B cell (primary cell): Measurements from ENCODE around the gene ST6GALNAC3. TPM values are rescaled to one million over a fixed set of nuclear protein-coding genes. Genes with fewer than 3 reads are reported as not detected.

Experiments
- ATAC-seq: fragments of 200-7000 bp; cut with Tn5 transposase; one replicate; pipeline ENCODE4 v1.10.0; 2021; ENCODE audit warnings: low read depth, mild to moderate bottlenecking, moderate number of reproducible peaks, moderate library complexity
- CTCF ChIA-PET: fragments of 350-600 bp; sonication (Branson Sonifier 250); formaldehyde crosslinking; loops from one replicate; lab custom pipeline; 2021; ENCODE audit warnings: antibody characterized with exemption, inconsistent platforms; lab: Charles Lee
- POLR2A ChIA-PET: fragments of 350-600 bp; sonication (Branson Sonifier 250); formaldehyde crosslinking; loops from one replicate; lab custom pipeline; 2021; ENCODE audit warnings: antibody characterized with exemption; lab: Charles Lee
- DNase-seq: peaks from one replicate; pipeline ENCODE4 v3.0.0; 2013
- H2AFZ ChIP-seq: 2 replicates; pipeline ENCODE4 v1.6.1; 2012; ENCODE audit warnings: mild to moderate bottlenecking, low read depth, low read length; ENCODE audit not compliant: insufficient read depth, poor library complexity, severe bottlenecking
- H3K27ac ChIP-seq, 2 donors: 1 replicate in 1 of 2; 2 replicates in 1 of 2; pipeline ENCODE4 v1.5.1; 2012 to 2013; ENCODE audit warnings: low read length in 2 of 2, mild to moderate bottlenecking in 2 of 2, moderate library complexity in 1 of 2
- H3K27me3 ChIP-seq, 4 experiments: fragments of 200-600 bp in 1 of 4; sonication (generic) in 1 of 4; replicated peaks in 1 of 4; 1 replicate in 2 of 4; 2 replicates in 2 of 4; pipeline versions ENCODE4 v1.6.1 to v1.7.0; 2013 to 2016; ENCODE audit warnings: low read length in 3 of 4, mild to moderate bottlenecking in 2 of 4, mixed read lengths in 1 of 4, moderate library complexity in 1 of 4; ENCODE audit not compliant: insufficient read depth in 4 of 4, control insufficient read depth in 3 of 4; ENCODE audit errors: control extremely low read depth in 1 of 4
- H3K36me3 ChIP-seq, 2 experiments: replicated peaks in 1 of 2; 1 replicate in 1 of 2; 2 replicates in 1 of 2; pipeline versions ENCODE4 v1.6.1 to v1.7.1; 2013; ENCODE audit warnings: low read length in 1 of 2; ENCODE audit not compliant: insufficient read depth in 2 of 2, control insufficient read depth in 1 of 2; ENCODE audit errors: control extremely low read depth in 1 of 2, extremely low read depth in 1 of 2
- H3K4me1 ChIP-seq, 2 donors: fragments of 200-600 bp in 1 of 2; sonication (generic) in 1 of 2; 1 replicate in 1 of 2; 2 replicates in 1 of 2; pipeline versions ENCODE4 v1.5.1 to v1.6.1; 2013 to 2017; ENCODE audit warnings: low read length in 2 of 2; ENCODE audit not compliant: control insufficient read depth in 2 of 2, insufficient read depth in 2 of 2
- H3K4me2 ChIP-seq: replicated peaks from 2 replicates; pipeline ENCODE3; 2012; ENCODE audit warnings: mild to moderate bottlenecking, low read depth, low read length; ENCODE audit not compliant: poor library complexity, severe bottlenecking
- H3K4me3 ChIP-seq, 5 experiments: fragments of 200-600 bp in 1 of 5; sonication (generic) in 1 of 5; 1 replicate in 3 of 5; 2 replicates in 2 of 5; pipeline versions ENCODE4 v1.5.1 to v1.7.0; 2011 to 2016; ENCODE audit warnings: low read length in 4 of 5, mild to moderate bottlenecking in 4 of 5, low read depth in 2 of 5, control low read depth in 1 of 5, moderate library complexity in 1 of 5; ENCODE audit not compliant: insufficient read depth in 1 of 5; ENCODE audit errors: control extremely low read depth in 1 of 5, extremely low read depth in 1 of 5
- H3K79me2 ChIP-seq: fragments of 200-600 bp; sonication (generic); one replicate; pipeline ENCODE4 v1.6.0; 2016; ENCODE audit warnings: low read length; ENCODE audit not compliant: control insufficient read depth, insufficient read depth
- H3K9ac ChIP-seq: fragments of 200-600 bp; sonication (generic); 2 replicates; pipeline ENCODE4 v1.6.1; 2017; ENCODE audit warnings: mild to moderate bottlenecking, low read length, moderate library complexity
- H3K9me3 ChIP-seq, 3 donors: one replicate each; pipeline versions ENCODE4 v1.6.1 to v1.7.1; 2013; ENCODE audit warnings: low read length in 2 of 3; ENCODE audit not compliant: control insufficient read depth in 2 of 3, insufficient read depth in 1 of 3; ENCODE audit errors: control extremely low read depth in 1 of 3
- H4K20me1 ChIP-seq: 2 replicates; pipeline ENCODE4 v1.6.0; 2012; ENCODE audit warnings: mild to moderate bottlenecking, low read length; ENCODE audit not compliant: insufficient read depth, control insufficient read depth, poor library complexity, severe bottlenecking
- H3K27ac Mint-ChIP-seq: one replicate; pipeline ENCODE4 v1.8.0; 2021; ENCODE audit warnings: mixed read lengths
- H3K27me3 Mint-ChIP-seq: one replicate; pipeline ENCODE4 v1.8.0; 2021; ENCODE audit warnings: mixed read lengths
- H3K4me1 Mint-ChIP-seq: one replicate; pipeline ENCODE4 v1.8.0; 2021; ENCODE audit warnings: mixed read lengths
- H3K4me3 Mint-ChIP-seq: one replicate; pipeline ENCODE4 v1.8.0; 2021; ENCODE audit warnings: mixed read lengths
- H3K9me3 Mint-ChIP-seq: one replicate; pipeline ENCODE4 v1.8.0; 2022; ENCODE audit warnings: mixed read lengths; ENCODE audit not compliant: insufficient read depth
- EZH2 ChIP-seq: IDR thresholded peaks from 2 replicates; pipeline ENCODE4 v1.6.1; 2012; ENCODE audit warnings: borderline replicate concordance, low read depth, mild to moderate bottlenecking, moderate library complexity, low read length; ENCODE audit not compliant: insufficient read depth, poor library complexity, severe bottlenecking
- WGBS: methylation state at CpG from one replicate; pipeline ENCODE4 v1.1.5; 2013; ENCODE audit warnings: missing lambda C conversion rate; ENCODE audit not compliant: insufficient coverage; 5-methylcytosine and 5-hydroxymethylcytosine counted together
- intact Hi-C: fragments of 100-400 bp; cut with micrococcal nuclease; formaldehyde crosslinking; loops from one replicate; pipeline ENCODE4 v1.10.0; 2022
- polyA plus RNA-seq: library from polyadenylated mRNA; depleted of rRNA; stranded (reverse); fragments of >200 nt; gene quantifications from 2 replicates; pipeline ENCODE4 v1.2.3, GENCODE V29; 2012
- total RNA-seq, 2 donors: library from RNA; stranded (reverse); fragments of 120-200 nt in 1 of 2; gene quantifications; 1 replicate in 1 of 2; 2 replicates in 1 of 2; pipeline versions ENCODE4 v1.2.3 to v1.2.4, GENCODE V29; 2013 to 2022
- TF ChIP-seq, protein P1 (sequence below): fragments of 200-600 bp; IDR thresholded peaks from one replicate; pipeline ENCODE4 v1.8.0; 2022; ENCODE audit warnings: antibody characterized with exemption, mild to moderate bottlenecking

Gene ST6GALNAC3
- total and polyA plus RNA-seq, 2 donors (not counting 1 experiment from before 2014, with no cell fraction given): 3.0 to 17.3 TPM

DNA sequence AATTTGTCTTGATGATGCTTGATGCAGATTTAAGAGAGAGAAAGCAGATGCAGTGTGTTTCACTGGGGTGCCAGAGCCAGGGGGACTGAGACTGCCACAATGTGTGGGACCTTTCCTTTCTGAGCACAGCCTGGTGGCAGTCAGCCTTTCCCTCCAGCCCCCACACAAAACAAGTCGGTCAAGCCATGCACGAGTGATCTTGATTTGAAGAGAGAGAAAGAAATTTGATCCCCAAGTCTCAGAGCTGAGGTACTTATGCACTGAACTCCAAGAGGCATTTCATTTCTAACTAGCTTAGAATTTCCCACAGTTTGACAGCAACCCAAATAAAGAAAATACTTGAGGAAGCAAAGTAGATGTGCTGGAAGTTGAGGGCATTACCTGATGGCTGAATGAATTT lies 193.8 kb downstream of the ST6GALNAC3 start:
- no peaks in the 10 kb centered on the region for H3K27me3 ChIP-seq
- H3K79me2 ChIP-seq: peaks cover 5% of the 10 kb centered on the region
- H2AFZ ChIP-seq: no peak overlapping the region
- H3K27ac Mint-ChIP-seq: no peak overlapping the region
- ATAC-seq (no peak), DNase-seq (no peak)
- intact Hi-C loops: no loop called here
- TF ChIP-seq, protein P1, sequence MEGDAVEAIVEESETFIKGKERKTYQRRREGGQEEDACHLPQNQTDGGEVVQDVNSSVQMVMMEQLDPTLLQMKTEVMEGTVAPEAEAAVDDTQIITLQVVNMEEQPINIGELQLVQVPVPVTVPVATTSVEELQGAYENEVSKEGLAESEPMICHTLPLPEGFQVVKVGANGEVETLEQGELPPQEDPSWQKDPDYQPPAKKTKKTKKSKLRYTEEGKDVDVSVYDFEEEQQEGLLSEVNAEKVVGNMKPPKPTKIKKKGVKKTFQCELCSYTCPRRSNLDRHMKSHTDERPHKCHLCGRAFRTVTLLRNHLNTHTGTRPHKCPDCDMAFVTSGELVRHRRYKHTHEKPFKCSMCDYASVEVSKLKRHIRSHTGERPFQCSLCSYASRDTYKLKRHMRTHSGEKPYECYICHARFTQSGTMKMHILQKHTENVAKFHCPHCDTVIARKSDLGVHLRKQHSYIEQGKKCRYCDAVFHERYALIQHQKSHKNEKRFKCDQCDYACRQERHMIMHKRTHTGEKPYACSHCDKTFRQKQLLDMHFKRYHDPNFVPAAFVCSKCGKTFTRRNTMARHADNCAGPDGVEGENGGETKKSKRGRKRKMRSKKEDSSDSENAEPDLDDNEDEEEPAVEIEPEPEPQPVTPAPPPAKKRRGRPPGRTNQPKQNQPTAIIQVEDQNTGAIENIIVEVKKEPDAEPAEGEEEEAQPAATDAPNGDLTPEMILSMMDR: no peak
- TF ChIP-seq EZH2: no peak
- H3K9me3 ChIP-seq: no peaks in the 10 kb centered on the region
- H3K9ac ChIP-seq: no peak overlapping the region
- WGBS: no CpG with 5 or more reads among the region's 2 CpGs
- H3K4me1 ChIP-seq: peaks cover 6 to 21% of the 10 kb centered on the region in 2 donors
- peaks cover 24% of the 10 kb centered on the region for H3K4me1 Mint-ChIP-seq
- H3K4me3 Mint-ChIP-seq: no peak overlapping the region
- ChIA-PET POLR2A (no interaction called here), CTCF (no interaction called here)
- H3K4me2 ChIP-seq: no peak overlapping the region
- no peak overlapping the region for H3K27ac ChIP-seq
- H3K4me3 ChIP-seq: no peak overlapping the region
- H3K36me3 ChIP-seq: no peaks in the 10 kb centered on the region
- no peaks in the 10 kb centered on the region for H3K27me3 Mint-ChIP-seq
- peaks cover 5% of the 10 kb centered on the region for H4K20me1 ChIP-seq
- H3K9me3 Mint-ChIP-seq: no peaks in the 10 kb centered on the region

GRCh38 chr1:76269155-76269554 lies 194.6 kb downstream of the ST6GALNAC3 start:
- H3K4me1 ChIP-seq: peaks cover 6 to 21% of the 10 kb centered on the region in 2 donors

More at GRCh38 chr1:76269155-76269554, 194.6 kb downstream of the ST6GALNAC3 start:
- Mint-ChIP-seq H3K4me3 (no peak overlapping the region), H3K4me1 (peaks cover 24% of the 10 kb centered on the region), H3K27ac (no peak overlapping the region), H3K27me3 (no peaks in the 10 kb centered on the region), H3K9me3 (no peaks in the 10 kb centered on the region)
- H3K4me2 ChIP-seq: no peak overlapping the region
- ChIA-PET POLR2A (no interaction called here), CTCF (no interaction called here)
- H4K20me1 ChIP-seq: peaks cover 5% of the 10 kb centered on the region
- no peak for ATAC-seq
- H3K27ac ChIP-seq: no peak overlapping the region
- no peaks in the 10 kb centered on the region for H3K27me3 ChIP-seq
- no peaks in the 10 kb centered on the region for H3K36me3 ChIP-seq
- DNase-seq: no peak
- H2AFZ ChIP-seq: no peak overlapping the region
- no peak overlapping the region for H3K4me3 ChIP-seq
- no peak overlapping the region for H3K9ac ChIP-seq
- no CpG with 5 or more reads among the region's 2 CpGs for whole genome bisulfite sequencing
- peaks cover 5% of the 10 kb centered on the region for H3K79me2 ChIP-seq
- TF ChIP-seq, protein P1: no peak
- no peak for TF ChIP-seq EZH2
- H3K9me3 ChIP-seq: no peaks in the 10 kb centered on the region
- intact Hi-C loops: no loop called here
